HFFc6 (cell line): ENCODE data around the gene CLDN14. TPM values are rescaled to one million over a fixed set of nuclear protein-coding genes. Genes with fewer than 3 reads are reported as not detected.
A peak's percentile ranks its signal among the peaks of the same experiment; 100 is the strongest.

Source experiments
- DNase-seq: peaks from one replicate; pipeline ENCODE4 v3.0.0-alpha.2; 2018
- H3K27ac Mint-ChIP-seq: 2 replicates; pipeline ENCODE4 v1.8.0; 2020; ENCODE audit warnings: mild to moderate bottlenecking, mixed read lengths
- H3K27me3 Mint-ChIP-seq: 2 replicates; pipeline ENCODE4 v1.8.0; 2021; ENCODE audit warnings: mild to moderate bottlenecking, moderate library complexity, mixed read lengths; ENCODE audit not compliant: insufficient read depth
- H3K36me3 Mint-ChIP-seq: 2 replicates; pipeline ENCODE4 v1.8.0; 2021; ENCODE audit warnings: low read depth, mixed read lengths
- H3K4me1 Mint-ChIP-seq: 2 replicates; pipeline ENCODE4 v1.8.0; 2020; ENCODE audit warnings: low read depth, mixed read lengths
- H3K4me3 Mint-ChIP-seq: 2 replicates; pipeline ENCODE4 v1.8.0; 2020; ENCODE audit warnings: mild to moderate bottlenecking, moderate library complexity, mixed read lengths
- H3K9me3 Mint-ChIP-seq: 2 replicates; pipeline ENCODE4 v1.8.0; 2020; ENCODE audit warnings: mild to moderate bottlenecking, mixed read lengths
- CTCF ChIP-seq: fragments of 200-600 bp; sonication (generic); IDR thresholded peaks from 2 replicates; pipeline ENCODE4 v1.5.0; 2021; ENCODE audit warnings: antibody characterized with exemption, mild to moderate bottlenecking
- total RNA-seq, 6 experiments: library from RNA; stranded (reverse); fragmentation: NEBNext Ultra II Directional; extraction: Animal tissue kit (Norgen Biotek cat#: 25700); gene quantifications; 2 replicates in 1 of 6; 3 replicates in 5 of 6; pipeline ENCODE4 v1.2.3, GENCODE V29; 2021

CLDN14 gene
- total RNA-seq, 6 experiments from 2014 or later = 0.14 to 0.17 TPM; not detected in 4

GRCh38 chr21:36471254-36471723 is 8.6 kb downstream of the CLDN14 start:
- Mint-ChIP-seq H3K4me1 (peaks cover 17% of the 10 kb centered on the region), H3K27ac (no peak overlapping the region), H3K4me3 (no peak overlapping the region), H3K27me3 (peaks cover 2% of the 10 kb centered on the region; the same call in 1 of the 2 replicates), H3K9me3 (no peaks in the 10 kb centered on the region), H3K36me3 (no peaks in the 10 kb centered on the region)
- DNase-seq = peak; percentile 9
- no peak for TF ChIP-seq CTCF

GRCh38 chr21:36470294-36470693 is 9.6 kb downstream of the CLDN14 start:
- H3K4me1 Mint-ChIP-seq = peaks cover 24% of the 10 kb centered on the region
- peaks cover 2% of the 10 kb centered on the region; the same call in 1 of the 2 replicates for H3K27me3 Mint-ChIP-seq
- TF ChIP-seq CTCF = no peak
- no peak for DNase-seq
- no peaks in the 10 kb centered on the region for H3K9me3 Mint-ChIP-seq
- H3K36me3 Mint-ChIP-seq = no peaks in the 10 kb centered on the region
- H3K27ac Mint-ChIP-seq = no peak overlapping the region
- H3K4me3 Mint-ChIP-seq = no peak overlapping the region

- TF ChIP-seq CTCF = no peak
- Mint-ChIP-seq H3K4me1 (peaks cover 21% of the 10 kb centered on the region), H3K27ac (peak overlapping the region; percentile 74; the same call in 1 of the 2 replicates), H3K36me3 (no peaks in the 10 kb centered on the region), H3K4me3 (no peak overlapping the region; the same call in 1 of the 2 replicates), H3K27me3 (peaks cover 8% of the 10 kb centered on the region; the same call in 1 of the 2 replicates), H3K9me3 (no peaks in the 10 kb centered on the region)
- DNase-seq = no peak
These were observed 13.8 kb downstream of the CLDN14 start for GRCh38 chr21:36466061-36466511.

DNA sequence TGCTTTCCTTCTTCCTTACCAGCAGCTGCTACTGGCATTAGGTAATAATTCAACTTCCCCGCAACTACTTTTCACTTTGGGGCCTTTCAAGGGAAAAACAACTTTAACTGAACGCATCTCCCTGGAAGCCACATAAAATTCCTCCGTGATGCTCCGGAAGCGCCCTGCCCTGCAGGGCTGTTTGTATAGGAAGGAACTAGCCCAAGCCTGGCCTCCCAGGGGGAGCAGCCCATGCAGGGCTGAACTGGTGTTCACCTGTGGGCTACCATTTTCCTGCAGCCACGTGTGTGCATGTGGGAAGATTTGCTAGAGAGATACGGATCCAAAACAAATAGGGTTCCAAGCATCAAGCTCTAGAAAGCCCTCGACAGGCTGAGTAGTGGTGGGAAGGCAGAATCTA is 14.4 kb downstream of the CLDN14 start:
- Mint-ChIP-seq H3K27ac (peak overlapping the region; percentile 74; the same call in 1 of the 2 replicates), H3K9me3 (no peaks in the 10 kb centered on the region), H3K27me3 (peaks cover 8% of the 10 kb centered on the region; the same call in 1 of the 2 replicates), H3K4me3 (peak overlapping the region; percentile 5; the same call in 1 of the 2 replicates), H3K4me1 (peaks cover 17% of the 10 kb centered on the region; the same call in 1 of the 2 replicates), H3K36me3 (no peaks in the 10 kb centered on the region)
- no peak for TF ChIP-seq CTCF
- no peak for DNase-seq

DNA sequence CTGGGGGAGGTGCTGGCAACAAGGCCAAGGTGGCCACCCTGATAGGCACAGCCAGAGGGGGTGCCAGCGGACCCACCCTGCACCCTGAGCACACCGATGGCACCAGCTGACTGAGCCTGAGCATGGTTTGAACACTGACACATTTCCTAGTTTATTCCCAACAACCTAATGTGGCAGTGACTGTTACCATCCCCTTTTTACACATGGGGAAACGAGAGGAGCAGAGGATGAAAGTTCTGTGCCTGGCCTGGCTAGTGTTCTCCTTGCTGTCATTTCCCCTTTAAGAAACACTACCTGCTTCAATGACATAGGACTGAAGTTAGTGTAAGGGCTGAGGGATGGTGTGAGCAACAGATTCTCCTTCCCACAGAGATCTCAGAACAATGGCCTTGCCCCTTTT is 15.3 kb downstream of the CLDN14 start:
- H3K27ac Mint-ChIP-seq = peak overlapping the region; percentile 24; the same call in 1 of the 2 replicates
- peaks cover 17% of the 10 kb centered on the region; the same call in 1 of the 2 replicates for H3K4me1 Mint-ChIP-seq
- H3K9me3 Mint-ChIP-seq = no peaks in the 10 kb centered on the region
- no peaks in the 10 kb centered on the region for H3K36me3 Mint-ChIP-seq
- peaks cover 8% of the 10 kb centered on the region; the same call in 1 of the 2 replicates for H3K27me3 Mint-ChIP-seq
- H3K4me3 Mint-ChIP-seq = no peak overlapping the region
- DNase-seq = no peak
- TF ChIP-seq CTCF = no peak
